Activated naive CD4-positive, alpha-beta T cell treated with Interleukin-2 at 50 U/mL for 16 hours (primary cell): ENCODE measurements around the gene PTX3.

Source experiments
- DNase-seq: peaks from one replicate; pipeline ENCODE4 v3.0.0-alpha.2; 2020

The PTX3 gene

GRCh38 chr3:157436583-157437291, at the start of gene PTX3:
PTX3 (plus strand) TSS chr3:157436850; CDS start chr3:157436934, 84 bp downstream.
- no peak for DNase-seq

DNA sequence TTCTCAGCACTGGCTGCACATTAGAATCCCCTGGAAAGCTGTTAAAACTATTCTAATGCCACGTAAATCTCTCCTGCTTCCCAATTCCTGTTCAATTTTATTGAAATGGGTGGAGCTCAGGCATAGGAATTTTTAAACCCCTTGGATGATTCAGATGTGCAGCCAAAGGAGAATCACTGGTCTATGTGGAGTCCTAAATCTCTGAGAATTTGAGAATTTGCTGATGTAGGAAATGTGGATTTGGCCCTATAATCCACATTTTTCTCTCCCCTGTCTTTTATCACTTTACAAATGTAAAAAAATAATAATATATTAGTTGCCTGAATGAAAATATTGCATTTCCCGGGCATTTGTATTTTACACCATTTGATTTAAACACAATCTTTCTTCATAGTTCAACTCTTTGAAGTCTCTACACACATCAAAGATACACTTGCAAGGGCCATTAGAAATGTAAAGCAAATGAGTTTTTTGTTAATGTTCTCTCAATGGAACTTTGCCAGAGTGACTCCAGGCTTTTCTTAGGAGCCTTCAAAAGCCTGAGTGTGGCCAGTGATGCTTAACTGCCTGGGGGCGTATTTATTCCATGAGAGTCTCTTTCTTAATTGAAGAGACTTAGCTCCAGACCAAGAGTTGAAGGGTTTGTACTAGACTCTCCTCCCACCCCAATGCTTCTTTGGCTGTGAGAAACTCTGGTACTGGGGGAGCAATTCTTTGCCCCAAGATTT, 48.8 kb upstream of the PTX3 start:
- DNase-seq, result no peak

DNA sequence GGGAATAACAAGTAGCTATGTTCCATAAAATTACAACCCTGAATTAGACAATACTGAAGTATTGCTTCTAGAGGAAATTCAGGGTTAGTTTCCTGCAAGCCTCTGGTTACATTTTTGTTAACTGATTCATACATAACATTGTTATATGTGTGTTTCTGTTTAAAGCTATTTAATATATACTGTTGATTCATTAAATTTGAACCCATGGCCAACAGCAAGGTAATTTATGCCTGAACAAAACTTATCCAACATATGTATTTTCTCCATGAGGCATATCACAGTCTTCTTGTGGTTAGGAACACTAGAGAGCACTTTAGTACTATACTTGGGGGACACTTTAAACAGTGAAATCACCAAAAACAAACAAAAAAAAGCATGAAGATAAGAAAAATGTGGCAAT, 47.7 kb upstream of the PTX3 start:
- DNase-seq, result no peak

- DNase-seq, result no peak
These were observed 45.7 kb upstream of the PTX3 start for GRCh38 chr3:157390713-157391515.

- DNase-seq, result no peak
These were observed 44.5 kb upstream of the PTX3 start for GRCh38 chr3:157392104-157392503.

GRCh38 chr3:157393113-157393512, 43.5 kb upstream of the PTX3 start:
- DNase-seq, result no peak

GRCh38 chr3:157394411-157394810, 42.2 kb upstream of the PTX3 start:
- DNase-seq, result no peak

GRCh38 chr3:157398598-157398997, 38.1 kb upstream of the PTX3 start:
- DNase-seq, result no peak

DNA sequence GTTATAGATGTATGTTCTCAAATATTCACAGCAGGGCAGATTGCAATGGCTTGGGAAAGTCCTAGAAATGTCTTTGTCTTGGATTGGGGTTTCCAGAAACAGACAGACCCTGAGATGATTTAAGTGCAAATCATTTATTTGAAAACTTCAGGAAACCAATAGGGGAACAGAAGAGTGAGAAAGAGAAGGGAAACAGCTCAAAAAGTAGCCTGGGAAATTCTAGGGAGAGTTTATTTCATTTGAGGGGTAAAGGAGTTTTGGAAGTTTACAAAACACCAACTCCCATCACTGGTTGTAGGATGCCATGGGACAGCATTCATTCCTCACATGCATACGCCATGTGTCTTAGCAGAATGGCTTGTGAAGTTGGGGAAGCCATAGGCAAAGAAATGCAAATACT, 32.3 kb upstream of the PTX3 start:
- DNase-seq, result no peak

DNA sequence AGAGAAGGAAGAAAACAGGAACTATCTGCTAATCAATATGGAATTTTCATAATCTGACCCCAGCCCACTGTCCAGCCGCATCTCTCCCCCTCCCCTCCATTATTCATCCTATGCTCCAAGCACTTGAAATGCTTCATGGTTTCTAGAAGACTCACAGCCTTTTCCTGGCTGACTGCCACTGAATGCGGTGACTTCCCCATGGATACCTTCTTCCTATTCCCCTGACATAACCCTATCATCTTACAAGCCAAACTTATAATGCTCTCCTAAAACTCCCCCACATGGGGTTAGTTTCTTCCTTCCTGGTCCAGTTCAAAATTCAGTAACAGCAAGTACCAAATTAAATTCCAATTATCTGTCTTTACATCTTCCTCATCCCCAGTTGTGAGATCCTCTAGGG, 31.2 kb upstream of the PTX3 start:
- no peak for DNase-seq

GRCh38 chr3:157406394-157406793, 30.3 kb upstream of the PTX3 start:
- DNase-seq, result no peak

DNA sequence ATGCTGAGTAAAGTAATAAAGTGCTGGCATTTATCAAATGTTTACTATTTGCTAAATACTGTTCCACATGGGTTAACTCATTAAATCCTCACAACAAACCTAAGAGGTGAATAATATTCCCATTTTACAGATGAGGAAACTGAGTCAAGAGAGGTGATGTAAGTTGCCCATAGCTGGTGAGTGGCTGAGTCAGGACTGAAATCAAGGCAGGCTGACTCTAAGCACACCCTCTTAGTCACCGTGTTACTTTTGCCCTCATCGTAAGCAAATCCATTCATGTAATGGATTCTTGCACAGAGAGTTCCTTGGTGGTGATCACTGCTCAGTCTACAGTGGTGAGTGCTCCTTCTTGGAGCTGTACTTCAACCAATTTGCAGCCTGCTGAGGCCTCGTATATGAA, 28.9 kb upstream of the PTX3 start:
- DNase-seq, result no peak

- no peak for DNase-seq
These were observed 28.0 kb upstream of the PTX3 start for GRCh38 chr3:157408499-157409149.

DNA sequence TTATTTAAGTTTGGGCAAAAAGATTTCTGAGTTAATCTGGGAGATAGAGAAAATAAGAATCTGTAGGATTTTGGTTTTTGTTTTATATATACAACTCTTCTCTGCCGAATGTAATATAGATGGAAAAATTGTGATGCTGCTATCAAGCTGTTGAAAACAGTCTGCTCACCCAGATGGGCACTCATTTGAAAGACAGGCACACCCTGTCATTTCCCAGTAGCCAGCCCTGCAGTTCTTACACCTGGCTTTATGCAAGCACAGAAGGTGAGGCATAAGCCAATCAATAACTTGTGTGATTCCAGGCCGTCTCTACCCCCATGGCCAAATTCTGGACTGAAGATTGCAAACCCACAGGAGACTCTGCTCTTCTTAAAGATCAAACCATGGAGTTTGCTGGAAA, 27.1 kb upstream of the PTX3 start:
- DNase-seq, result no peak

- no peak for DNase-seq
These were observed 25.7 kb upstream of the PTX3 start for GRCh38 chr3:157410945-157411344.

DNA sequence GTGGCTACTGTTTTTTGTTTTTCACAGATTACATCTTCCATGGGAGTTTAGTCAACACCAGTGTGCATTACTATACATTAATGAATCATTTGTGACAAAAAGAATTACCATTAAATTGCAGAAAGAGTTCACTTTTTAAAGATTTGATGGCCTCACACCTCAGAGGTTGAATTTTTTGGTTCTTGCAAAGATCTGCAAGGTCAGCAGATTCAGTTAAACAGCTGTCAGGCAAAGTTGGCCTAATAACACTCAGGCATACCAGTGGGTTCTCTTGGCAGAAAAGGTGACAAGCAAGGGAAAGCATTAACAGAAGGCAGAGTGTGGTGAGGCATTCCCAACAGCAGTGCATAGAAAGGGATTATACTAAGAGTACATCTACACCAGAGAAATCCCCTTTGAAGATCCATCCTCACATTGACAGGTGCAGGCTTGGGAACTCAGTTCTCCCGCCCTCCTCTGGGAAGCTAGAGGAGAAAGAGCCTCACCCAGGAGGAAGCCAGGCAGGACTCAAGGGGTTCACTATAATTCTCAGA, 24.3 kb upstream of the PTX3 start:
- DNase-seq, result no peak

- no peak for DNase-seq
These were observed 21.8 kb upstream of the PTX3 start for GRCh38 chr3:157414861-157415260.

- DNase-seq, result no peak
These were observed 20.1 kb upstream of the PTX3 start for GRCh38 chr3:157416347-157417087.

DNA sequence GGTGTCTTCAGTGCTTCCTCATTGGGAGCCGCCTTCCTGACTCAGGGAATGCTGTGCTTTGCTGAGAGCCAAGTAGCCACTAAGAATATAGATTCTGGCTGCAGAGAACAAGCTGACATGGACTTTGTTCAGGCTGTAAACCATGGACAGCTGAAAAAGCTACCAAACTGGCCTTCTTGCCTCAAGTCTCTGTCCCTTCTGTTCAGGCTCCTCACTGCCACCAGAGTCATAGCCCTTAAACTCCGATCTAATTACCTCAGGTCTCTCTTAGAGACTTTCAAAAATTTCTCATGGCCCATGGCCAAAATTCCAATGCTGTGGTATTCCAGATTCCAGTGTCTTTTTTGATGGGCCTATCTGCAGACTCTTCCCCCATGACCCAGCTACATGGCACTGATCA, 19.4 kb upstream of the PTX3 start:
- no peak for DNase-seq

GRCh38 chr3:157418104-157418503, 18.5 kb upstream of the PTX3 start:
- no peak for DNase-seq

DNA sequence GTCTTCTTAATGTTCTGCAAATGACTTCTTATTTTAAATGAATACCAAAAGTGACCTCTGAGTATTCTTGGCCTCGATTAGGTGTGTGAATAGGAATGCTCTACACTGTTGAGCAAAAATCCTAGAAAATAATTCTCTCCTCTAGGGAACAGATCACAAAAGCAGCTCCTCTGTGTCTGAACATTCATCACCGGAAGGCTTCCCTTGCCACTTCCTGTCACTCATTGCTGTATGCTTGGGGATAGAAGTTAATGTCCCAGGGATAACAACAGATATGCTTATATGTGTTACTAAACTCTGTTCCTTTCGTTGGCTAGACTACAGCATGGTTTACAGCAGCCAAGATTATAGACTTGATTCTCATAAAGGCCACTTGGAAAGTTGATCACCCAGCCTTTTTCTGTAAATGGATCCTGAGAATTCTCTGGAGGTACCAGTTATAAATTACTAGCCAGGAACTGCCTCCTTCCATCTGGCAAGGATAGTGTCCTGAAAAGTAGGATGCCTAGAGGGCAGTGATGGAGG, 16.0 kb upstream of the PTX3 start:
- DNase-seq, result no peak

DNA sequence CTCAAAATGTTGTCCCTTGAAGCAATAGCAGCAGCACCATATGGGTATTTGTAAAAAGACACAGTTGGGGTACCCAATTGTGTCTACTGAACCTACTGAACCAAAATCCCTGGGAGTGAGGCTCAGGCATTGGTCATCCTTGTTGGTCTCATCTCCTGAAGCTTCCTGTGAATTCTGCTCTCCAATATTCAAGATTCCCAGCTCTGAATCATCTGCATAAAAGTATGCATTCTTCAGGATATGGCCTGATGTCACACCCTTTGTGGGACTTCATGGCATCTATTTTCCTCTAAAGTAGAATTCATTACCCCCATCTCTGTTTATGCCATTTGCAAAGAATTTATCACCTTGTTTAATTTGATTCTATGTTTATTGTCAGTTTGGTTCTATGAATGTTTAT, 13.3 kb upstream of the PTX3 start:
- DNase-seq, result no peak
